ENCODE results near the gene ARHGAP23.

ARHGAP23 gene

DNA sequence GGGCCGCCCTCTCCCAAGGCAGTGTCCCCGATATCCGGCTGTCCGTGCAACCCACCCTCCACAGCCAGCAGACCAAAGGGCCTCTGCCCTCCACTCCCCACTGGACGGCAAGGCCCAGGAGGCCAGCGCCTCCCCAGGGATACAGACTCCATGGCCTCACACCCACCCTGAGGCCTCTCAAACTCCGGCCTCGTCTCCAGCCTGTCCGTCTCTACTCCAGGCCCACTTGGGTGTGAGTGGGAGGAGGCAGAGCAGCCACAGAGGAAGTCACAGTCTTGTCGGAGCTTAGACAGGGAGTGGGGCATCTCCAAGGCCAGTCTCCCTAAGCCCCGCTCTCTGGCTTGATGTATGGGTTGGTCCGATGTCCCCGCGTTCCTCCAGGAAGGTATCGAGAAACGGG is 104.2 kb downstream of the ARHGAP23 start:
- H3K27me3 ChIP-seq (ENCODE audit: insufficient read depth, low read length), result 0 out of 2 replicates have a peak, but pooled peaks cover 7% of the 10 kb centered on the region
- no peaks in the 10 kb centered on the region for H3K4me1 ChIP-seq (ENCODE audit: insufficient read depth, low read length, severe bottlenecking)
- H2AFZ ChIP-seq (ENCODE audit: low read length), result no peak overlapping the region
- no peaks in the 10 kb centered on the region for H3K9me3 ChIP-seq (ENCODE audit: low read length)
- H3K36me3 ChIP-seq (ENCODE audit: insufficient read depth, low read length), result no peaks in the 10 kb centered on the region
- H4K20me1 ChIP-seq (ENCODE audit: insufficient read depth, low read length), result no peaks in the 10 kb centered on the region
- no peak overlapping the region for H3K9ac ChIP-seq (ENCODE audit: low read length)
- H3K27ac ChIP-seq (ENCODE audit: low read depth, low read length, poor library complexity, severe bottlenecking), result no peak overlapping the region
- no peak overlapping the region for H3K4me3 ChIP-seq (ENCODE audit: low read depth, low read length, poor library complexity, severe bottlenecking)
- no peaks in the 10 kb centered on the region for H3K9me2 ChIP-seq (ENCODE audit: low read depth, low read length)
- H3F3A ChIP-seq (ENCODE audit: insufficient read depth, low read length), result no peaks in the 10 kb centered on the region
- no peaks in the 10 kb centered on the region for H3K79me2 ChIP-seq (ENCODE audit: insufficient read depth, low read length)
- no peak overlapping the region for H3K4me2 ChIP-seq (ENCODE audit: low read length)
- TF ChIP-seq, protein P1, sequence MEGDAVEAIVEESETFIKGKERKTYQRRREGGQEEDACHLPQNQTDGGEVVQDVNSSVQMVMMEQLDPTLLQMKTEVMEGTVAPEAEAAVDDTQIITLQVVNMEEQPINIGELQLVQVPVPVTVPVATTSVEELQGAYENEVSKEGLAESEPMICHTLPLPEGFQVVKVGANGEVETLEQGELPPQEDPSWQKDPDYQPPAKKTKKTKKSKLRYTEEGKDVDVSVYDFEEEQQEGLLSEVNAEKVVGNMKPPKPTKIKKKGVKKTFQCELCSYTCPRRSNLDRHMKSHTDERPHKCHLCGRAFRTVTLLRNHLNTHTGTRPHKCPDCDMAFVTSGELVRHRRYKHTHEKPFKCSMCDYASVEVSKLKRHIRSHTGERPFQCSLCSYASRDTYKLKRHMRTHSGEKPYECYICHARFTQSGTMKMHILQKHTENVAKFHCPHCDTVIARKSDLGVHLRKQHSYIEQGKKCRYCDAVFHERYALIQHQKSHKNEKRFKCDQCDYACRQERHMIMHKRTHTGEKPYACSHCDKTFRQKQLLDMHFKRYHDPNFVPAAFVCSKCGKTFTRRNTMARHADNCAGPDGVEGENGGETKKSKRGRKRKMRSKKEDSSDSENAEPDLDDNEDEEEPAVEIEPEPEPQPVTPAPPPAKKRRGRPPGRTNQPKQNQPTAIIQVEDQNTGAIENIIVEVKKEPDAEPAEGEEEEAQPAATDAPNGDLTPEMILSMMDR (IDR thresholded peaks at IDR 0.05; ENCODE audit: low read length), result no peak
- no peak for TF ChIP-seq EZH2 (IDR thresholded peaks at IDR 0.05; ENCODE audit: borderline replicate concordance, low read length)

DNA sequence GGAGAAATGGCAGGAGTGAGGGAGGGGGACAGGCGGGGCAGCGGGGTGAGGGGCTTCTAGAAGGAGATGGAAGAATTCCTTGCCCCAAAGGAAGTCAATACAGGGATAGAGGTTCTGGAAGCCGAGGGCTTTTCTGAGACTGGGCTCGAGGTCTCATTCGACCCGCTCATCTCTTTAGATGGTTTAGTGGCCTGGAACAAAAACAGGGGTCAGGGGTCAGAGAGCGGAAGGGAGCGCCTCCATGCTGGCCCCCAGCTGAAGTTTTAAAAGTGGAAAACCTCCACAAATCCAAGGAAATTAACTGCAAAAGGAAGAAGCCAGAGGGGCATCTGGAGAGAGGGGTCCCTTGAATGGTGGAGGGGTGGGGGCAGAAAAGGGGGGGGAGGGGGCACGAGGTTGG is 105.0 kb downstream of the ARHGAP23 start:
- Histone ChIP-seq H3K9me3 (ENCODE audit: low read length) (no peaks in the 10 kb centered on the region), H4K20me1 (ENCODE audit: insufficient read depth, low read length) (no peaks in the 10 kb centered on the region), H3K36me3 (ENCODE audit: insufficient read depth, low read length) (no peaks in the 10 kb centered on the region), H3K9ac (ENCODE audit: low read length) (no peak overlapping the region), H3K27me3 (ENCODE audit: insufficient read depth, low read length) (0 out of 2 replicates have a peak, but pooled peaks cover 7% of the 10 kb centered on the region), H3F3A (ENCODE audit: insufficient read depth, low read length) (no peaks in the 10 kb centered on the region), H3K27ac (ENCODE audit: low read depth, low read length, poor library complexity, severe bottlenecking) (no peak overlapping the region), H3K9me2 (ENCODE audit: low read depth, low read length) (no peaks in the 10 kb centered on the region), H3K4me2 (ENCODE audit: low read length) (no peak overlapping the region), H3K4me1 (ENCODE audit: insufficient read depth, low read length, severe bottlenecking) (no peaks in the 10 kb centered on the region), H3K4me3 (ENCODE audit: low read depth, low read length, poor library complexity, severe bottlenecking) (no peak overlapping the region), H2AFZ (ENCODE audit: low read length) (no peak overlapping the region), H3K79me2 (ENCODE audit: insufficient read depth, low read length) (no peaks in the 10 kb centered on the region)
- TF ChIP-seq EZH2 (IDR thresholded peaks at IDR 0.05; ENCODE audit: borderline replicate concordance, low read length), result no peak
- TF ChIP-seq, protein P1 (IDR thresholded peaks at IDR 0.05; ENCODE audit: low read length), result no peak

DNA sequence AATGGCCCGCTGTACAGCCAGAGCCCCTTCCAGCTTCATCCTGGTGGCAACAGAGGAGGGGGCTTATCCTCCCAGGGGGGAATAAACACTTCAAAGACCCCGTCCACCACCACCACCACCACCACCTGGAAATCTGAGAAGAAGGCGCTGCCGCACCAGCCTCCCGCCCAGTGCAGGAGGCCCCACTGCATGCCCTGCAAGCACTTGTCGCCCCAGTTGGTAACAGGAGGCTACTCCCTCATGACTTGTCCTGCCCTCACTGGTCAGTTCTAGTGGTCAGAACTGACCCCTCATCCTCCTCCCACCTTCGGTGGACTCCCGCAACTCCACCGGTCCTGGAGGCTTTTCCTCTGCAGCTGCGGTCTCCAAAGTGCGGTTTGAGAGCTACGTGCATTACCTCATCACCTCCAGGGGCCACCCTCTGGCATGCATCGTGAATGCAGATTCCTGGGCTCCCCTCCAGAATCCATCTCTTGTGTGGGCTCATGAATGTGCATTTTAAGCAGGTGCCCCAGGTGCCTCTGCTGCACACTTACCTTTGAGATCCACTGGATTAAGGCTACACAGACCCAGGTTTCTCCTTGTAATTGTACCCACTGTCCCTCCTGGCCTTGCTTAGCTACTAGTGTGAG is 105.7 kb downstream of the ARHGAP23 start:
- Histone ChIP-seq H4K20me1 (ENCODE audit: insufficient read depth, low read length) (no peaks in the 10 kb centered on the region), H2AFZ (ENCODE audit: low read length) (no peak overlapping the region), H3K4me2 (ENCODE audit: low read length) (no peak overlapping the region), H3K4me3 (ENCODE audit: low read depth, low read length, poor library complexity, severe bottlenecking) (no peak overlapping the region), H3K9me2 (ENCODE audit: low read depth, low read length) (no peaks in the 10 kb centered on the region), H3K79me2 (ENCODE audit: insufficient read depth, low read length) (no peaks in the 10 kb centered on the region), H3K27me3 (ENCODE audit: insufficient read depth, low read length) (0 out of 2 replicates have a peak, but pooled peaks cover 7% of the 10 kb centered on the region), H3F3A (ENCODE audit: insufficient read depth, low read length) (no peaks in the 10 kb centered on the region), H3K9me3 (ENCODE audit: low read length) (no peaks in the 10 kb centered on the region), H3K4me1 (ENCODE audit: insufficient read depth, low read length, severe bottlenecking) (no peaks in the 10 kb centered on the region), H3K36me3 (ENCODE audit: insufficient read depth, low read length) (no peaks in the 10 kb centered on the region), H3K9ac (ENCODE audit: low read length) (no peak overlapping the region), H3K27ac (ENCODE audit: low read depth, low read length, poor library complexity, severe bottlenecking) (no peak overlapping the region)
- no peak for TF ChIP-seq EZH2 (IDR thresholded peaks at IDR 0.05; ENCODE audit: borderline replicate concordance, low read length)
- TF ChIP-seq, protein P1 (IDR thresholded peaks at IDR 0.05; ENCODE audit: low read length), result no peak

Measured in OCI-LY1 (cell line).